Stimulated activated CD8-positive, alpha-beta memory T cell treated with anti-CD3 and anti-CD28 coated beads, Interleukin-12 subunit alpha, Interleukin-12 subunit beta, amount 100 ng/mL, for 24 hours (primary cell): ENCODE data around the gene DST.

Source experiments
- DNase-seq: peaks from one replicate; pipeline ENCODE4 v3.0.0-alpha.2; 2020; ENCODE audit errors: extremely low read depth

The DST gene

GRCh38 chr6:56537223-56537770 is 105.4 kb downstream of the DST start:
- DNase-seq = no peak

- DNase-seq = no peak
Measured at GRCh38 chr6:56536536-56536935, 106.2 kb downstream of the DST start.

GRCh38 chr6:56535626-56536025 is 107.1 kb downstream of the DST start:
- no peak for DNase-seq

- no peak for DNase-seq
Measured at GRCh38 chr6:56534680-56535419, 107.8 kb downstream of the DST start.

GRCh38 chr6:56532766-56533551 is 109.7 kb downstream of the DST start:
- no peak for DNase-seq

GRCh38 chr6:56531839-56532595 is 110.7 kb downstream of the DST start:
- DNase-seq = no peak

- no peak for DNase-seq
Measured at GRCh38 chr6:56529594-56530191, 113.0 kb downstream of the DST start.

GRCh38 chr6:56528412-56528841 is 114.3 kb downstream of the DST start:
- DNase-seq = no peak

- DNase-seq = no peak
Measured at GRCh38 chr6:56527934-56528333, 114.8 kb downstream of the DST start.

- DNase-seq = no peak
Measured at GRCh38 chr6:56526860-56527544, 115.7 kb downstream of the DST start.

GRCh38 chr6:56525974-56526789 is 116.5 kb downstream of the DST start:
- DNase-seq = no peak

GRCh38 chr6:56524891-56525703 is 117.6 kb downstream of the DST start:
- DNase-seq = no peak

GRCh38 chr6:56522495-56523270 is 120.0 kb downstream of the DST start:
- no peak for DNase-seq

- no peak for DNase-seq
Measured at GRCh38 chr6:56521976-56522375, 120.7 kb downstream of the DST start.

- no peak for DNase-seq
Measured at GRCh38 chr6:56521454-56521853, 121.2 kb downstream of the DST start.

GRCh38 chr6:56520218-56520617 is 122.5 kb downstream of the DST start:
- DNase-seq = no peak

GRCh38 chr6:56518995-56519767 is 123.5 kb downstream of the DST start:
- no peak for DNase-seq
